NCI-H1930 (cell line): ENCODE results near the gene IFTAP.
"Not testable (repeated sequence)": the region's sequence is repeated elsewhere in the genome, so short reads cannot be mapped to it uniquely, and the experiment has no call there.

Experiments used
- DNase-seq, 2 experiments: peaks; one replicate each; lab custom pipeline; 2025; lab: John Stamatoyannopoulos, UW

Gene IFTAP, protein sequence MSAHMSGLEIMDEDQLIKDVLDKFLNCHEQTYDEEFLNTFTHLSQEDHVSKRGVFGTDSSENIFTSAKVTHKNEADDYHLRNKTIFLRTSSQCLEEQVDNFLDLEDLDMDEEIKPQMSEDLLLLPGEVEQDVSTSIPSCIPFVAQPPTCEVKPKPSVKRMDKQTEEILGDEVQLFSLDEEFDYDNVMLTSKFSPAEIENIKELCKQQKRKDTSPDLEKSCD

DNA sequence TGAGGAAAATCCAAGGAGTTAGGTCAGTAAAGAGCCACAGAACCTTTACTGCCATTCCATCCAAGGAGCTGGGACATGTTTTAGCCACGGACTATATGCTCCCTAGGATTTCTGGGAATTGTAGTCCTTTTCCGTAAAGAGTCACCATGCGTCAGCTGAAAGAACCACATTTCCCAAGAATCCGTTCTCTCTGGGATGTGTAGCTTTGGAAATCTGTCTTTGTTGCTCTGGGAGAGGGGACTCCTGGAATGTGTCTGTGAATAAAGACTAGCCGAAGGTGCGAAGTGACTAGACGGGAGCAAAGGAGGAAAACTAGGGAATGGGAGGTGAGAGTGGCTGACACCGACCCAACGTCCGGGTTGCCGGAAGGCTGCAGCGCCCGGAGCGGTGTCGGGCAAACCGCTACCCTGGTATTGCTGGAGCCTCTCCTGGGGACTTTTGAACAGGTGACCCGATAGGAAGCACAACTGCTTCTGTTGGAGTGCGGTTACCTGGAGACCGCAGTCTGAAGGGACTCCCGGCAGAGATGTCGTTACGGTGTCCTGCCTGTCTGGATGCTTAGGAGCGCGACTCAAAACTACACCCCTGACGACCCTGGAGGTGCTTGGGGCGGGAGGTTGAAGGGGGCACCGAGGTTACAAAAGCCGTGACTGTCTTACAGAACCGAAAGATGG, at the start of gene IFTAP:
Gene IFTAP (plus strand): TSS at position 187 of the 674 bp plus-strand sequence. CDS start 15,602 bp downstream, outside the sequence.
- DNase-seq: peak; percentile 89 to 92

DNA sequence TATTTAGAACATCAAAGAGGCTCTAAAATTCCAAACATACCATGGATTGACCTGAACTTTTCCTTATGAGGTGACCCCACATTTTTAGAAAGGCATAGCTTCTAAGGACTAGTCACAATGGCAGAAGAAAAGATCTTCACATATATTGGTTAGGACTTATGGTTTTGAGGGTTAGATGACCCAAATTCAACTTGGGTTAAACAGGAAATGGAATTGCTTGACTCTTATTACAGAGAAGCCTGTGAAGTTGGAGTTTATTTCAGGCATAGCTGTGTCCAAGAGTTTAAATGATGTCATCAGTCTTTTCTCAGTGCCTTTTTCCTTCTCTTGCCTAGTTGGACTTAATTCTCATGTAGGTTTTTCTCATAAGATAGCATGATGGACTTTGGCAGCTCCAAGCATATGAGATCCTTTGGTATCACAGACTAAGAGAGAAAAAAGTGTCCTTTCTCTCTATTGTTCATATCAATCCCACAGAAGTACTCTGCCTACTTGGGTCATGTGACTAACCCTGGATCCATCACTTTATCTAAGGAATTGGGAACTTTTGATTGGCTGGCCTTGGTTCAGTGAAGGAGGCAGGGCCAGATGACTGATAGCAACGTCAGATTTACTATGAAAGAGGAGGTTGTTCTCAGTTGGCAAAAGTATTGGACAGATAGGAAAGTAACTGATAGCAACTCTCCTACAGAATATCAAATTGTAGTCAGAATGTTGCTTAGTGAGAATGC, 43.8 kb upstream of the IFTAP start:
- no peak for DNase-seq

DNA sequence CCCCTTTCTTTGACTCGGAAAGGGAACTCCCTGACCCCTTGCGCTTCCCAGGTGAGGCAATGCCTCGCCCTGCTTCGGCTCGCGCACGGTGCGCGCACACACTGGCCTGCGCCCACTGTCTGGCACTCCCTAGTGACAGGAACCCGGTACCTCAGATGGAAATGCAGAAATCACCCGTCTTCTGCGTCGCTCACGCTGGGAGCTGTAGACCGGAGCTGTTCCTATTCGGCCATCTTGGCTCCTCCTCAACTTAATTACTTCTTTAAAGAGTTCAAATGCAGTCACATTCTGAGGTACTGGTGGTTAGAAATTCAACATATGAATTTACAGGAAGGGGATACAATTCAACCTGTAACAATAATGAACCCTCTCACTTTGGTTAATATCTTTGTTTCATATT, 36.9 kb upstream of the IFTAP start:
- DNase-seq: not testable (repeated sequence)

DNA sequence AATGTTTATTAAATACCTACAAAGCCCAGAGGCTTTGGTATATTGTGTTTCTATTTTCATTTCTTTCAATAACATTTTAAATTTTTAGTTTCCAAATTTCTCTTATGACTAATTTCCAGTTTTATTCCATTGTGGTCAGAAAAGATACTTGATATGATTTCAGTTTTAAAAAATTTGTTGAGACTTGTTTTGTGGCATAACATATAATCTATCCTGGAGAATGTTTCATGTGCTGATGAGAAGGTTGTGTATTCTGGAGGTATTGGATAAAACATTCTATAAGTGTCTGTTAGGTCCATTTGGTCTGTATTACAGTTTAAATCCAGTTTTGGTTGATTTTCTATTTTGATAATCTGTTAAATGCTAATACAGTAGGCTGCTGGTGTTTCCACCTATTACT, 36.3 kb upstream of the IFTAP start:
- no peak for DNase-seq

DNA sequence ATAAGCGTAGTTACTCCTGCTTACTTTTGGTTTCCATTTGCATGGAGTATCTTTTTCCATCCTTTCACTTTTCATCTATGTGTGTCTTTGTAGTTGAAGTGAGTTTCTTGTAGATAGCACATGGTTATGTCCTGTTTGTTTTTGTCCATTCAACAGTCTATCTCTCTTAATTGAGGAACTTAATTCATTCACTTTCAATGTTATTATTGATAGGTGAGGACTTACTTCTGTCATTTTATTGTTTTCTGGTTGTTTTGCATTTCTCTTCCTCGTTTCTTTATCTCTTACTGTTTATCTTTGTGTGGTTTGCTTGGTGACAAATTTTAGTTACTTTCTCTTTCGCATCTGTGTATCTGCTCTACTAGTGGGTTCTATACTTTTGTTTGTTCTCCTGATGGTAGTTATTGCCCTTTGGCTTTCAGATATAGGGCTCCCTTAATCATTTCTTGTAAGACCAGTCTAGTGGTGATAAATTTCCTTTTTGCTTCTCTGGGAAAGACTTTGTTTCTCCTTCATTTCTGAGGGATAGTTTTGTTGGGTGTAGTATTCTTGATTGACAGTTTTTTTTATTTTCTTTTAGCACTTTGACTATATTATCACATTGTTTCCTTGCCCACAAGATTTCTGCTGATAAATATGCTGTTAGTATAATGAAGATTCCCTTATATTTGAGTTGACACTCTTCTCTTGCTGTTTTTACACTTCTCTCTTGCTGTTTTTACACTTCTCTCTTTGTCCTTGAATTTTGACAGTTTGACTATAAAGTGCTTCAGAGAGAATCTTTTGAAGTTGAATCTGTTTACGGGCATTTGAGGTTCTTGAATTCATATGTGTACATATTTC, 35.5 kb upstream of the IFTAP start:
- DNase-seq: no peak

DNA sequence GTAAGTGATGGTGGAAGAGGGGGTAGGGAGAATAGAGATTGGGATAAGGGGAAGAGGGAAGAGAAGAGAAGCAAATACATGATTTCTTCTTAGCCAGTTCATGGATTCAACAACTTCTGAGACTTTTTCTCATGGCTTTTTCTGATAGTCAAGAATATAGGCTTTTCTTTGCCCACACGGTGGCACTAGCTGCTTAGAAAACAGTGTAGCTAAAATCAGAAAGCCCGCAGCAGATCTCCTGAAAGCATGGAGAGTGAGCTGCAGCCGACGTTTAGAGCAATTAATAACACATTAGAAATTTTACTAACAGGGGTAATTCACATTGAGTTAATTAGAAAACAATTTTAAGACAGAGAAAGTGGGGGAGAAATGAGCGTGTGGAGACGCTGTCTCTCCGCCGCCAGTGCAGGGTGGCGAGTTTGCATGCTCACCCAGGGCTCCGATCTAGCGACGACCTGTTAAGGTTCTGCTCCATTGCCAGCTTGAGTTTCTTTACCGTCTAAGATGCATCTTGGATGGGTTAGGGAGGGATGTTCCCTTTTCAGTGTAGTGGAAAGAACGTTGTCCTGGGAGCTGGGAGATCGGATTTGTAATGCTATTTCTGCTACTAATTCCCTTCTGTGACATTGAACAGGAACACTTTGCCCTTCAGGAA, 29.8 kb upstream of the IFTAP start:
- DNase-seq: peak in 1 of 2 experiments; percentile 56

DNA sequence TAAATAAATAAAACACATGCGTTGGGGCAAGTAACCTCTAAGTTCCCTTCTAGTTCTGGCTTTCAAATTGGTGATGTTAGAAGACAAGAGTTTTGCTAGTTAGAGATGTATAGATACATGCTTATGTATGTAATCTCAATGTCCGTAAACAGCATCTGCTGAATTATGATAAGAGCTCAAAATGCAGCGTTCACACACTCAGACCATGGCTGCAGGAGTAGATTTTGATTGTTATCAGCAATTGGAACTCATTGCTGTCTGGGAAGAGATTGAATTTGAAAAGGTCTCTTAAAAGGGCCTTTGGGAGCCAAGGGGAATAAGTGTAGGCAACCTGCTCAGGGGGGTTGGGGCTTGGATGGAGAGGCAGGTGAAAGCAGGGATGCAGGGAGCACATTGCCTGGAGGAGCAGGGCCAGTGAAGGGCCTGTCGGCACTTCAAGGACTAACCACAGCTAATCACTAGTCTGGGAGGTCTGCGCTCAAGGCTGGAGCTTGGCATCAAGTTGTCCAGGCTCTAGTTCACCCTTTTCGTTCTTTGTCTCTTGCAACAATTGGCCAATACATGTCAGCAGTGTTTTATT, 29.2 kb upstream of the IFTAP start:
- DNase-seq: no peak

DNA sequence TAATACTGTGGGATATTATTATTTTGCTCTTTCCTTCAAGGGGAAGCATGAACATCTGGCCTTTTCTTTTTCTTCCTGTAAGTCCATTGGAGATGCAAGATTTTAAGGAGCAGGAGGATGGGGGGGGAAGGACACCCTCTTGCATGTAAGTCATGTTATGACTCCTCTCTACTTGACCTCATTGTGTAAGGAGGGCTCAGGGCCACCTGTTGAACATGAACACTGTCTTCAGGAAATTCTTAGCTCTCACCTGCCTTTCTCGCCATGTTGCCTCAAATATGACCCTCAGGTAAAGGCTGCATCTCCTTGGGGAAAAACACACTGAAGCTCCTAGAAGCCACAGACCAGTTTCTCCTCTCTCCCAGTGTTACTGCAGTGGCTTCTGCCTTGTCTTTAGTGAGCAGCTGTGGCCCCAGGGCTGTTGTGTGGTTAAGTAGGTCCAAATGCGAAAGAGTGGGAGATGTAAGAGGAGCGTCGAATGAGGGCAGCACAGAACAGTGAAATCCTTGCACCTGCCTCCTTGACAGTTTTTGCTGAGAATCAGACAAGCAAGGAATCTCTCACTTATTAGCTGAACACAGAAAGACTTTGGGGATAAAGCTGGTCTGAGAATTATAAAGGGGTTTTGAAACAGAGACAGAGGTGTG, 27.8 kb upstream of the IFTAP start:
- no peak for DNase-seq

DNA sequence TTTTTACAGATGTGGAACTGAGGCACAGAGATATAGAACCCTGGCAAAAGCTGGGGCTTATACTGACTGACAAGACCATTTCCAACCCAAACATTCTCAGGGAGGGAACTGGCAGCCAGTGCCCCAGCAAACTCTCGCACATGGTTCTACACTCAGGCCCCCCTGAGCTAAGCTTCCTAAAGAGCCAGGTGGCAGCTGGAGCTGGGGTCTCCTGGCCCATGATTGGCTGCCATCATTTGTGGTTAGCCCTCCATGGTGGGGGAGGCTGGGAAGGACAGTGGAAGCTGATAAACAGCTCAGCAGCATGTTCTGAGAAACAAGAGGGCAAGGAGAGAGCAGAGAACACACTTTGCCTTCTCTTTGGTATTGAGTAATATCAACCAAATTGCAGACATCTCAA, 26.6 kb upstream of the IFTAP start, which contains the start of gene RAG1:
Gene RAG1 (plus strand): TSS at position 314 of the 400 bp plus-strand sequence. CDS start 5,298 bp downstream, outside the sequence.
- no peak for DNase-seq

DNA sequence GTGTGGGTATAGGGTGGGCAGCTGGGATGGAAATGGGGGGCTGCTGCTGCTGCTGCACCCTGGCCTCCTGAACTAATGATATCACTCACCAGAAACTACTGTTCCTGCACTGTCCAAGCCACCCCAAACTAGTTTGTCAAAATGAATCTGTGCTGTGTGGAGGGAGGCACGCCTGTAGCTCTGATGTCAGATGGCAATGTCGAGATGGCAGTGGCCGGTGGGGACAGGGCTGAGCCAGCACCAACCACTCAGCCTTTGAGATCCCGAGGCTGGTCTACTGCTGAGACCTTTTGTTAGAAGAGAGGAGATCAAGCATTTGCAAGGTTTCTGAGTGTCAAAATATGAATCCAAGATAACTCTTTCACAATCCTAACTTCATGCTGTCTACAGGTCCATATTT, 25.2 kb upstream of the IFTAP start:
- no peak for DNase-seq

DNA sequence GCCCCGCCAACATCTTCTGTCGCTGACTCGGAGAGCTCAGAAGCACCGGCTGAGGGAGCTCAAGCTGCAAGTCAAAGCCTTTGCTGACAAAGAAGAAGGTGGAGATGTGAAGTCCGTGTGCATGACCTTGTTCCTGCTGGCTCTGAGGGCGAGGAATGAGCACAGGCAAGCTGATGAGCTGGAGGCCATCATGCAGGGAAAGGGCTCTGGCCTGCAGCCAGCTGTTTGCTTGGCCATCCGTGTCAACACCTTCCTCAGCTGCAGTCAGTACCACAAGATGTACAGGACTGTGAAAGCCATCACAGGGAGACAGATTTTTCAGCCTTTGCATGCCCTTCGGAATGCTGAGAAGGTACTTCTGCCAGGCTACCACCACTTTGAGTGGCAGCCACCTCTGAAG, 19.8 kb upstream of the IFTAP start:
- no peak for DNase-seq

DNA sequence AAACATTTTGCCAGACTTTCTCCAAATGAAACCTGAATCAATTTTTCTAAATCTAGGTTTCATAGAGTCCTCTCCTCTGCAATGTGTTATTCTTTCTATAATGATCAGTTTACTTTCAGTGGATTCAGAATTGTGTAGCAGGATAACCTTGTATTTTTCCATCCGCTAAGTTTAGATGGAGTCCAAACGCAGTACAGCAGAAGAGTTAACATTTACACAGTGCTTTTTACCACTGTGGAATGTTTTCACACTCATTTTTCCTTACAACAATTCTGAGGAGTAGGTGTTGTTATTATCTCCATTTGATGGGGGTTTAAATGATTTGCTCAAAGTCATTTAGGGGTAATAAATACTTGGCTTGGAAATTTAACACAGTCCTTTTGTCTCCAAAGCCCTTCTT, 16.9 kb upstream of the IFTAP start:
- no peak for DNase-seq

DNA sequence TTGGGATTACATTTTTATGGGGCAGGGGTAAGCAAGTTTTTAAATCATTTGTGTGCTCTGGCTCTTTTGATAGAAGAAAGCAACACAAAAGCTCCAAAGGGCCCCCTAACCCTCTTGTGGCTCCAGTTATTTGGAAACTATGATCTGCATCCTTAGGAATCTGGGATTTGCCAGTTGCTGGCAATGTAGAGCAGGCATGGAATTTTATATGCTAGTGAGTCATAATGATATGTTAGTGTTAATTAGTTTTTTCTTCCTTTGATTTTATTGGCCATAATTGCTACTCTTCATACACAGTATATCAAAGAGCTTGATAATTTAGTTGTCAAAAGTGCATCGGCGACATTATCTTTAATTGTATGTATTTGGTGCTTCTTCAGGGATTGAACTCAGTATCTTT, 16.4 kb upstream of the IFTAP start:
- no peak for DNase-seq

DNA sequence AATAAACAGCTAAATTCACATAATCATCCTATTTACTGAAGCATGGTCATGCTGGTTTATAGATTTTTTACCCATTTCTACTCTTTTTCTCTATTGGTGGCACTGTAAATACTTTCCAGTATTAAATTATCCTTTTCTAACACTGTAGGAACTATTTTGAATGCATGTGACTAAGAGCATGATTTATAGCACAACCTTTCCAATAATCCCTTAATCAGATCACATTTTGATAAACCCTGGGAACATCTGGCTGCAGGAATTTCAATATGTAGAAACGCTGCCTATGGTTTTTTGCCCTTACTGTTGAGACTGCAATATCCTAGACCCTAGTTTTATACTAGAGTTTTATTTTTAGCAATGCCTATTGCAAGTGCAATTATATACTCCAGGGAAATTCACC, 15.8 kb upstream of the IFTAP start:
- DNase-seq: no peak

DNA sequence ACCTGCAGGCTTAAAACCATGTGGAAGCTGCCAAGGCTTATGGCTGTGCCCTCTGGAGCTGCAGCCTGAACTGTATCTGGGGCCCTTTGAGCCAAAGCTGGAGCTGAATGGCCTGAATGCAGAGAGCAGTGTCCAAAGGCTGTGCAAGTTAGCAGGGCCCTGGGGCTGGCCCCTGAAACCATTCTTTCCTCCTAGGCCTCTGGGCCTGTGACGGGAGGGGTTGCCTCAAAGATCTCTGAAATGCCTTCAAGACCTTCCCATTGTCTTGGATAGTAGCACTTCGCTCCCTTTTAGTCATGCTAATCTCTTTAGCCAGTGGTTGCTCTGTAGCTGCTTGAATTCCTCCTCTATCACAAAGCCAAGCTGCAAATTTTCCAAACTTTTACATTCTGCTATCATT, 12.8 kb upstream of the IFTAP start:
- DNase-seq: no peak

DNA sequence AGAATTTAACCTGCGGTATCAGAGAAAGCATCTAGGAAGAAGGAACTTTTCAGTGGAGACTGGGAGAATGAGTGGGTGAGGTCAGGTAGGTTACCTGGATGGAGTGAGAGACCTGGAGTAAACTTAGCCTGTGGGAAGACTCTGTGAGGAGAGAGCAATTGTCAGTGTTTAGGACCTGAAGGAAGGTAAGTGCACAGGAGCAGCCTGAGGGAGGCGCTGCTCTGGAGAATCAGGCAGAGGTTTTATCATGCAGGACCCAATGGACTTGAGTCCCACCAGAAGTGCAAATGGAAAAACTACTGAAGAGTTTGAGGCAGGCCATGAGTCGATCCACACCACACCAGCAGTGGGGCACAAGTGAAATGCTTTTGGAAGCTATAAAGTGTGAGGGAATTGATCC, 10.6 kb upstream of the IFTAP start:
- DNase-seq: no peak

DNA sequence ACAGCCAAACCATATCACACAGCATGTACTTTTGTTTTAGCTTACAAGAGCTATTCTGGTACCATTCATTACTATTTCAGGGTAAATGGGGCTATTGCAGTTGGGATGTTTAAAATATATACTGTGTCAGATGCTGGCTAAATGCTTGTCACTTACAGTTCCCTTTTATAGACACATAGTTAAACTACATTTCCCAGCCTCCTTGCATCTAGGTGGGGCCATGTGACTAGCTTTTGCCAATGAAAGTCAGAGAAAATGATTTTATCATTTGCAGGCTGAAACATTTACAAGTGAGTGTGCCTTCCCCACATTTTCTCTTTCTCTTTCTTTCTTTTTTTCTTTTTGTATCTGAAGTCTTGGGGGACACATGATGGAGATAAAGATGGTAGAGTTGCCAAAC, 7.8 kb upstream of the IFTAP start:
- no peak for DNase-seq

DNA sequence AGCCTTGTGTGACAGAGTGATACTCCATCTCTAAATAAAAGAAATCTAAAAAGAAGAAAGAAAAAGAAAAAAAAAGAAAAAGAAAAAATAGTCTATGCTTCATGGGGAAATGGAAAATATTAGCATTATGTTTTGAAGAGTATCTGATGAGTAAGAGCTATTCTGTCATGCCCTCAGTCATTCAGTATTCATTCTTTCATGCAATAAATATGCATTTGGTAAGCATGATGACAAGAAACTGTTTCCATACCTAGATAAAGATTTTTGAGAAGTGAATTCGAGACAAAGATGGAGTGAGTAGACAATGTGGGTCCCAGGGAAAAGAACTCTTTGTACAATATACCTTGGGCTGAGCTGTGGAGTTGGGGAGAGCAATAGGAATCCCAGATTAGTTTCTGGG, 6.2 kb upstream of the IFTAP start:
- DNase-seq: no peak

DNA sequence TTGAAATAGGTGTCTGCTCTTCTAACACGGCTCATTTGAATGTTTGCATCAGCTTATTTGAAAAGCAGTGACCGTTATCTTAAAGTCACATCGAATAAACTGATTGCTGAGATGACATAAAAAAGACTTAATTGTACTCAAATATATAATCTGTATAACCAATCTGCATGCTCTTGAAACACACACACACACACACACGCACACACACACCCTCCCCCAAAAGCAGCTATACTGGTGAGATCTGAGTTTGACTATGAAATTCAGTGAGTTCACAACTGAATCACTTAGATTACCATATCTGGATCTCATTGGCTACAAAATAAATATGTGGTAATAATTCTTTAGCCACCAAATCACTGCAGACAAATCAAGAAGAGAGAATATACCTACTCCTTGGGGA, 3.8 kb upstream of the IFTAP start:
- DNase-seq: no peak

DNA sequence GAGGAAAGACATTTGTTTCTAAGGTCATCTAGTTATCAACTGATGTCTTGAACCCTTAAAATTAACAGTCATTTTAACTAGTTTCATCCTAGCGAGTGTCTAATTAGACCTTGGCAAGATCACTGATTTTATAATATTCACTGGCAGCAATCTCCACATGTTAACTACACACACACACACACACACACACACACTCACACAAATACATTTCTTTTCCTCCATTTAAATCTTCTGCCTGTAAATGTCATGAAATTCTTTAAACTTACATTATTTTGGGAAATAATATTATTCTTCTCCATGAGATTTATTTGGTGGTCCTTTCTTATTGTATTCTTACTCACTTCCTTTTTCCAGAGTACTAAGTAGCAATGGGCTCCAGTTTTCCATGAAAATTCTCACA, 2.9 kb upstream of the IFTAP start:
- no peak for DNase-seq

DNA sequence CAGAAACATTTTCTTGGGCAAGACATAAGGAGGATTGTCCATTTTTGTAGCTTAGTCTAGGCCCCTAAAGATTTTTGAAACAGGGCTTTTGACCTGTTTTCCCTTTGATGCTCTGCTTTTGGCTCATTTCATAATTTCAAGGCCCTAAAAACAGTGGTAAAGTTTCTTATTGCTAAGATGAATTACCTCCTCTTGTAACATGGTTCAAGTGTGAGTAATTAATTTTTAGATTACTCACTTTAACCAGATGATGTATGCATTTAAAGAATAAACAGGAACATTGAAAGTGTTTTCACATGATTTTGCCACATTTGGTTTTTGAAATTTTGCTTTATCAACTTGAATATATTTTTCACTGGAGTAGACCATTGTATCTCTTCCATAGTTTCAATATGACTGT, 2.6 kb downstream of the IFTAP start:
- no peak for DNase-seq
